AG09309 (cell line): ENCODE data around the gene GOLGA8B.

ENCODE experiments used
- DNase-seq: peaks from one replicate; pipeline ENCODE4 v3.0.0-alpha.2; 2010; ENCODE audit warnings: low read depth
- H3K4me3 ChIP-seq: 2 replicates; pipeline ENCODE4 v1.5.1; 2011; ENCODE audit warnings: mild to moderate bottlenecking, low read depth, low read length, moderate library complexity; ENCODE audit not compliant: control insufficient read depth
- CTCF ChIP-seq: IDR thresholded peaks from 2 replicates; pipeline ENCODE4 v1.5.1; 2011; ENCODE audit warnings: mild to moderate bottlenecking, low read depth, low read length, inconsistent platforms; ENCODE audit not compliant: insufficient read depth, control insufficient read depth; ENCODE audit errors: missing control alignments

The GOLGA8B gene

DNA sequence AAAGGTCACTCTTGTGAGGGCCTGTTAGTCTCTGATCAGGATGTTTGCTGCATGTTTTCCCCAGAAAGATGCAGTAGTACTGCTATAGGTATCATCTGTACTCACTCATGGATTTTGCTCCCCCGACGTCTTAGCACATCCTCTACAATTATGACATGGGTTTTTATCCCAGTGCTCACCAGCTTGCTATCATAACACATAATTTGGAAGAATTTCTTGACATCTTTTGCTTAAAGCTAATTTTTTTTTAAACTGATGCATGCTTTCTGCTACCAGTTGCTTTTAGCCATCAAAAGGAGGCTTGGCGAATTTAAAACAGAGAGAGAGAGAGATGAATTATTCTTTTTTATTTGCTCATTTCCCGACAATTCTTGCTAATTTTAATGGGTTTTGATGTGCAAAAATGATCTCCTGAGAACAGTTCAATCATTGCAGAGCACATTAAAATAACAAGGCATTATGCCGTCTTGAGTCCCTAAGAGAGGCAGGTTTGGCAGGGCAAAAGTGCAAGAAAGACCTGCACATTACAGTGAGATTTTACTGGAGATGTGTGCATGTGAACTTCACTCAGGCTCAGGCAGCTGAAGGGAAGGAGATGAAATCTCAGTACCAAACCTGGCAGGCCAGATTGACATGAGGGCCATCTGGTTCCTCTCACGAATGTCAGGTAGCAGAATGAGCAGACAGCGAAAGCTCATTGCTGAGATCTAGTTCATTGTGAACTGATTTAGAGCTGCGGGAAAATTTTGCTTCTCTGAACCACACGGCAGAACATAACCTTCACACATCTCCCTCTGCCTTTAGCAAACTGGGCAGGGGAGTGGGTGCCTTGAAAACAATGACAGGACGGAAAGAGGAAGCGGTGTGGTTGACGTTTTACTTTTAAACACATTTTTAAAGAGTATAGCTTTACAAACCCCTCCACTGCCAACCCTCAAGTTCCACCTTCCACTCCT, 25.9 kb upstream of the GOLGA8B start:
- no peak overlapping the region for H3K4me3 ChIP-seq
- no peak for DNase-seq
- no peak for TF ChIP-seq CTCF

- H3K4me3 ChIP-seq: no peak overlapping the region
- no peak for TF ChIP-seq CTCF
Observed at GRCh38 chr15:34608517-34608916, 25.1 kb upstream of the GOLGA8B start.

DNA sequence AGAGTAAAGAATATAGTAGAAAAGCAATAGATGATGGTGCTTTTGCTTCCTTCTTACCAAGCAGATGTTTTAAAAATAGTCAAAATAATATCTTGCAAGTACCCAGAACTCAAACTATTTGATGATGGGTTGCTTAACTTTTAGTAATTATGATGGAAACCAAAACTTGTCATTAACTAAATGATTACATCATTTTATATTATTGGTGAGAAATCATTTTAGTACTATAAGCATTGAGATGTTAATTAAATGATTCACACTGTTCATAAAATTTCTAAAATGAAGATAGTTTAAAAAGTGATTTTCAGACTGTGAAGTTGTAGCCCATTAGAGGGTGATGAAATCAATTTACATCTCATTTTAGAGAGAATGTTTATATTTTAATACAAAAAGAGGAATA, 24.4 kb upstream of the GOLGA8B start:
- TF ChIP-seq CTCF: no peak
- DNase-seq: no peak
- no peak overlapping the region for H3K4me3 ChIP-seq

More at GRCh38 chr15:34608517-34608916, 25.1 kb upstream of the GOLGA8B start:
- no peak for DNase-seq

DNA sequence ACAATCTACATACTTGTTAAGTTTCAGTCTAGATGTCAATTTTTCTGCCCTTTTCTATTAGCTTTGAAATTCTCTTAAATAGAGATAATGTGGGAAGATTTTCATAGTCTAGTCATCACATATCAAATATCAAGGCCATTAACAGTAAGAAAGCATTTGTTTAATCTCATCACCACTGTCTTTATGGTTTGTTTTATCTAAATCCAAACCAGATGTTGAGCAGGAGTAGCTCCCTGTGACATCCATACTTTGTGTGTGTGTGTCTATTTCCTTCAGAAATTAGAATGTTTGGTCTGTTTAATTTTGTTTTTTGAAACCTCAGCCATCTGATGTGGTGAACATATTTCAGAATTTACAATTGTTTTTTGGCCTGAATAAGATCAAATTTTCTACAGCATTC, 23.1 kb upstream of the GOLGA8B start:
- no peak for DNase-seq
- no peak overlapping the region for H3K4me3 ChIP-seq
- TF ChIP-seq CTCF: no peak

GRCh38 chr15:34606131-34606530, 22.7 kb upstream of the GOLGA8B start:
- no peak overlapping the region for H3K4me3 ChIP-seq

DNA sequence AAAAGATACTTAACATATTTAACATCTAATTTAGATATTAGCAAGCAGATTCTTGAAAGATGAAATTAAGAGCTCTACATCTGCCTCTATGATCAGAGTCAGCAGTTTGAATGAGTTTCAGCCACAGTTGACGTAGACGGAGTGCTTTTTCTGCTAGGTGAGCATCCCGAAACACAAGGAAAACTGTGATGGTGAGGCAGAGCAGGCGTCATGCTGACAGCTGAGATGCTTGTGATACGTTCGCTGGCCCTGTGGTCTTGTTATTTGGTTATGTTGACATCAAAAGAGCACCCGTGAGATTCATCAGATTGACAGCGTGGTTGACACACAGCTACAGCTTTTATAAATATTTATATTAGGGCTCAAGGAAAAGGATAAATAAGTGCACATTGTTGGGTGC, 19.6 kb upstream of the GOLGA8B start:
- no peak for DNase-seq
- no peak for TF ChIP-seq CTCF
- H3K4me3 ChIP-seq: no peak overlapping the region

More at GRCh38 chr15:34606131-34606530, 22.7 kb upstream of the GOLGA8B start:
- DNase-seq: no peak
- TF ChIP-seq CTCF: no peak
